Ascending aorta (tissue), 2 donors: ENCODE results near the gene SLC25A1. TPM values are rescaled to one million over a fixed set of nuclear protein-coding genes. Genes with fewer than 3 reads are reported as not detected.

Experiments used
- DNase-seq, 2 donors: peaks; one replicate each; pipeline ENCODE4 v3.0.0-alpha.2; 2019; ENCODE audit warnings: low spot score in 2 of 2
- H3K27ac ChIP-seq, 2 donors: fragments of 200-600 bp; sonication (generic); one replicate each; pipeline ENCODE4 v1.5.1; 2016 to 2017; ENCODE audit warnings: mild to moderate bottlenecking in 1 of 2
- H3K27me3 ChIP-seq: fragments of 200-600 bp; sonication (generic); one replicate; pipeline ENCODE4 v1.5.1; 2017
- H3K36me3 ChIP-seq, 2 donors: fragments of 200-600 bp; sonication (generic); one replicate each; pipeline ENCODE4 v1.5.1; 2016
- H3K4me1 ChIP-seq, 2 donors: fragments of 200-600 bp; sonication (generic); one replicate each; pipeline ENCODE4 v1.5.1; 2016 to 2017; ENCODE audit warnings: mild to moderate bottlenecking in 1 of 2
- H3K4me3 ChIP-seq, 2 donors: fragments of 200-600 bp; sonication (generic); one replicate each; pipeline ENCODE4 v1.5.1; 2016 to 2017; ENCODE audit warnings: mild to moderate bottlenecking in 1 of 2
- H3K9me3 ChIP-seq, 2 donors: fragments of 200-600 bp; sonication (generic); one replicate each; pipeline ENCODE4 v1.5.1; 2016
- CTCF ChIP-seq, 3 experiments: fragments of 200-600 bp in 2 of 3; fragments of 450-650 bp in 1 of 3; sonication (generic) in 2 of 3; IDR thresholded peaks; one replicate each; pipeline ENCODE4 v1.5.1; 2016 to 2019; ENCODE audit warnings: antibody characterized with exemption in 3 of 3, mild to moderate bottlenecking in 1 of 3, moderate library complexity in 1 of 3
- intact Hi-C: fragments of 100-400 bp; cut with DNase I; formaldehyde crosslinking; loops from one replicate; pipeline ENCODE4 v1.15.1; 2023
- total RNA-seq: library from RNA; depleted of rRNA; stranded (reverse); fragments of >200 nt; gene quantifications from one replicate; pipeline ENCODE4 v1.1.0, GENCODE V29; 2016

SLC25A1 gene
- total RNA-seq, 1 donor from 2014 or later, result 89.3 TPM

GRCh38 chr22:19175026-19175601, 3.4 kb downstream of the SLC25A1 start:
- H3K36me3 ChIP-seq, result peaks cover 0 to 4% of the 10 kb centered on the region in 2 donors
- no peak overlapping the region for H3K4me3 ChIP-seq
- intact Hi-C loops, result loop anchor here (5.0 kb wide), 1 partner anchor 542 kb away; no protein-coding TSS in a partner anchor

DNA sequence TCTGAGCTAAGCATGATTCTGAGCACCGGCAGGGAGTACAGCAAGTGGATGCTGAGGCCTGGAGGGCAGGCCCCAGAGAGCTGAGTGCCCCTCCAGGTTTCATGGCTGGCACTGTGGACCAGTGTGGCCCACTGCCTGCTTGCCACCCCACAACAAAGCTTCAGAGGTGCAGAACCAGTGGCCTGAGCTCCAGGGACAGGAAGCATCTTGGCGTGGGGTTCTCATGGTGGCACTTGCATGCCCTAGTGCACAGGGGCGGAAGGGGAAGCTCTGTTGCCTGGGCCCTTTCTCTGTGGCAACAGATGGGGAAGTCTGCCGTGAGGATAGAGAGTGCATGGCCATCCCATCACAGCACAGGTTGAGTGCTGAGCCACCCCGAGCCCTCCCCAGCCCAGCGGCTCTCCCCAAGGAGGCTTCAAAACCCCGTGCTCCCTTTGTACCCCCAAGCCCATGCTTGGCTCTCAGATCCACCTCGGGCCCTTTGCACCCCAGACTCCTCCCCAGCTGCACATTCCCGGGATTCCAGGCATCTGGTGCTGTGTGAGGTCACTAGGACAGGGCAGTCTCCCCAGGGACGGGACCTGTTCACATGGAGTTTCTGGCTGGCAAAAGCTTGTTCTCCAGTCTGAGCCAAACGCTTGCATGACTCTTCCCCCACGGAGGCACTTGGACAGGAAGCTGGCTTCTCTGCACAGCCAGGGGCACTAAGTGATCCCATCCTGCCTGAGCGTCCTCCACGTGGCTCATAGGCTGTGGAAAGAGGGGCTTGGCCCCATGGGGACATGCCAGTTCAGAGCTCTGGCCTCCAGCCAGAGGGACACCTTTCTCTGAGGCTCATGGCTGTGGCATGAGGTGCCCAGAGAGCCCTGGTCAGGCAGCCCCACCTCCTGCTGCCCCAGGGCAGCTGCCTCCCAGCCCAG, 4.2 kb downstream of the SLC25A1 start:
- TF ChIP-seq CTCF (IDR thresholded peaks at IDR 0.05), result no peak
- Histone ChIP-seq H3K27me3 (no peaks in the 10 kb centered on the region), H3K4me3 (no peak overlapping the region), H3K9me3 (no peaks in the 10 kb centered on the region), H3K4me1 (peaks cover 15 to 60% of the 10 kb centered on the region in 2 donors), H3K36me3 (peaks cover 0 to 4% of the 10 kb centered on the region in 2 donors), H3K27ac (peak overlapping the region; percentile 28 to 62)
- intact Hi-C loops, result loop anchor here (5.0 kb wide), 1 partner anchor 543 kb away; no protein-coding TSS in a partner anchor
- peak in 1 of 2 donors; percentile 83 for DNase-seq

More at GRCh38 chr22:19175026-19175601, 3.4 kb downstream of the SLC25A1 start:
- no peak for DNase-seq
- H3K27ac ChIP-seq, result peak overlapping the region; percentile 28 to 62
- H3K4me1 ChIP-seq, result peaks cover 15 to 53% of the 10 kb centered on the region in 2 donors
- TF ChIP-seq CTCF (IDR thresholded peaks at IDR 0.05), result no peak
- H3K27me3 ChIP-seq, result no peaks in the 10 kb centered on the region
- H3K9me3 ChIP-seq, result no peaks in the 10 kb centered on the region

GRCh38 chr22:19173047-19174035, 5.2 kb downstream of the SLC25A1 start:
- Histone ChIP-seq H3K36me3 (peaks cover 0 to 4% of the 10 kb centered on the region in 2 donors), H3K9me3 (no peaks in the 10 kb centered on the region), H3K4me1 (peaks cover 15 to 62% of the 10 kb centered on the region in 2 donors), H3K27me3 (no peaks in the 10 kb centered on the region), H3K4me3 (peak overlapping the region in 1 of 2 donors; percentile 88), H3K27ac (peak overlapping the region in 1 of 2 donors; percentile 62)
- no peak for TF ChIP-seq CTCF (IDR thresholded peaks at IDR 0.05)
- intact Hi-C loops, result no loop called here
- no peak for DNase-seq

DNA sequence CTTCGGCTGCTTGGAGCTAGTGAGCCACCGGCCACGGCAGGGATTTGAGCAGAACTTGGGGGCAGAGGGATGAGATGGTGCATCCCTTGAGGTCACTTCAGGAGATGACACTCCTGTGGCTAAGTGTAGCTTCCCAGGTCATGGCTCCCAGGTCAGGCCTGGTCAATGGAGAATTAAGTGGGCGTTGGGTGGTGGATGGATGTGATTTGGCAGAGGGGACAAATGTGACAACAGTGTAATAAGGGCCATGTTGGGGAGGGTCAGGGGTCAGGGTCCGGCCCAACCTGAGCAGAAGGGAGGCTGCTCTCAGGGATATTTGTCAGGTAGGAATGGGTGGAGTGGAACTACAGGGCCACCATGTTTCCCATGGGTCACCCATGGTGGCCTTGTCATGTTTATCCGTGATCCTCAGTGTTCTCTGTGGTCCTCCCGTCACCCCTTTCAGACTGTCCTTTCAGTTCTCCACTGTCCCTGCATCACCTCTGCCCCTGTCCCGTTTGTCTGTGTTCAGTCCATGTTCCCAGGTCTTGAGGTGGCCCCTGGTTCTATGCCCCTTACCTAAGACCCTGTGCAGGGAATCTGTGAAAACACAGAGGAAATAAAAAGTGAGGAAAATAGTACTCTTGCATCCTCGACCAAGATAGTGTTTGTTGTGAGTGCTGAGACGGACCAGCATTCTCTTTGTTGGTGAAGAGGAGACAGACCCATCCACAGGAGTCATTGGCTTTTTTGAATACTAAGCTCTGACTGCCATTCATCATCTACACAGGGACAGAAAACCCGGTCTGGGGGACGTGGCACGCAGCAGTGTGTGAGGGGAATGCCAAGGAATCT, 6.1 kb downstream of the SLC25A1 start:
- no peak for DNase-seq
- H3K27me3 ChIP-seq, result no peaks in the 10 kb centered on the region
- peaks cover 10 to 58% of the 10 kb centered on the region in 2 donors for H3K4me1 ChIP-seq
- peak overlapping the region; percentile 89 to 96 for H3K27ac ChIP-seq
- intact Hi-C loops, result no loop called here
- peaks cover 0 to 4% of the 10 kb centered on the region in 2 donors for H3K36me3 ChIP-seq
- H3K4me3 ChIP-seq, result peak overlapping the region; percentile 88 to 95
- H3K9me3 ChIP-seq, result no peaks in the 10 kb centered on the region
- TF ChIP-seq CTCF (IDR thresholded peaks at IDR 0.05), result no peak
